ENCODE measurements around the gene ZFP57. TPM values are rescaled to one million over a fixed set of nuclear protein-coding genes. Genes with fewer than 3 reads are reported as not detected.

ZFP57 gene
- total and polyA plus RNA-seq, 9 donors: 0.13 to 0.25 (median 0.24) TPM; not detected in 6

DNA sequence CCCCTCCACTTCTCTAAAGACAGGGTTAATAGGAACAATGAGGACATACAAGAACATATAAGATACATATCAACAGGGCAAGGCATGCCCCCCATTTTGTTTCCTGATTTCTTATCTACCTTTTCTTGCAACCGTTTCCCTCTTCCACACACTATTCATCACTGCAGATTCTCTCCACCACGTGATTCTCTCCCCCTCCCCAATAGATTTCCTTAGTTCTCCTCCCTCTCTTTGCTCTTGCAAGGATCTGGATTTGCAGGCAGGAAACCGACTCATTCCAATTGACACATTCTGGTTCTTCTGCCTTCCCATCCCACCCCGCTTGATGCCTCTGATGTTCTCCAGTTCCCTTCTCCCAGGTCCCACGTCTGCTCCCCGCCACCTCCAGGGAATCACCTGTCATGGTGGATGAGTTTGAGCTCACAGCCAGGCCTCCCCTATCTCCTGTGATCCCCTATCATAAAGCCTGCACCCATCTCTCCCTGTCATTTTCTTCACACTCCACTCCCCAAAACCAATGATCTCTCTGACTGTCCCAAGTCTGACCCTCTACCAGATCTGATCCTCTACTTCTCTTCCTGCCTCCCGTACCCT is 55.5 kb downstream of the ZFP57 start:
- TF ChIP-seq EP300 (IDR thresholded peaks at IDR 0.05): no peak
- TF ChIP-seq, protein P1, sequence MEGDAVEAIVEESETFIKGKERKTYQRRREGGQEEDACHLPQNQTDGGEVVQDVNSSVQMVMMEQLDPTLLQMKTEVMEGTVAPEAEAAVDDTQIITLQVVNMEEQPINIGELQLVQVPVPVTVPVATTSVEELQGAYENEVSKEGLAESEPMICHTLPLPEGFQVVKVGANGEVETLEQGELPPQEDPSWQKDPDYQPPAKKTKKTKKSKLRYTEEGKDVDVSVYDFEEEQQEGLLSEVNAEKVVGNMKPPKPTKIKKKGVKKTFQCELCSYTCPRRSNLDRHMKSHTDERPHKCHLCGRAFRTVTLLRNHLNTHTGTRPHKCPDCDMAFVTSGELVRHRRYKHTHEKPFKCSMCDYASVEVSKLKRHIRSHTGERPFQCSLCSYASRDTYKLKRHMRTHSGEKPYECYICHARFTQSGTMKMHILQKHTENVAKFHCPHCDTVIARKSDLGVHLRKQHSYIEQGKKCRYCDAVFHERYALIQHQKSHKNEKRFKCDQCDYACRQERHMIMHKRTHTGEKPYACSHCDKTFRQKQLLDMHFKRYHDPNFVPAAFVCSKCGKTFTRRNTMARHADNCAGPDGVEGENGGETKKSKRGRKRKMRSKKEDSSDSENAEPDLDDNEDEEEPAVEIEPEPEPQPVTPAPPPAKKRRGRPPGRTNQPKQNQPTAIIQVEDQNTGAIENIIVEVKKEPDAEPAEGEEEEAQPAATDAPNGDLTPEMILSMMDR (IDR thresholded peaks at IDR 0.05): no peak
- TF ChIP-seq POLR2A (IDR thresholded peaks at IDR 0.05): no peak
- WGBS, 3 donors: 65 to 67% (median 66%) methylated on average over 7 of the region's 7 CpGs
- Histone ChIP-seq H3K9me3 (no peaks in the 10 kb centered on the region), H3K4me3 (no peak overlapping the region), H3K27me3 (no peaks in the 10 kb centered on the region), H3K27ac (no peak overlapping the region), H3K36me3 (no peaks in the 10 kb centered on the region), H3K4me1 (ENCODE audit: insufficient read depth) (peaks cover 3% of the 10 kb centered on the region)
- DNase-seq: no peak
- intact Hi-C loops (cut with DNase I): loop anchor here in 1 of 4 donors (5.0 kb wide), 1 partner anchor 1138 kb away; no protein-coding TSS in a partner anchor

- no peak overlapping the region for H3K4me3 ChIP-seq
- TF ChIP-seq EP300 (IDR thresholded peaks at IDR 0.05): no peak
- TF ChIP-seq, protein P1 (IDR thresholded peaks at IDR 0.05): no peak
- no peak for TF ChIP-seq POLR2A (IDR thresholded peaks at IDR 0.05)
- no peaks in the 10 kb centered on the region for H3K9me3 ChIP-seq
- H3K27ac ChIP-seq: no peak overlapping the region
- 80 to 88% (median 85%) methylated on average over 3 of the region's 3 CpGs for WGBS, 3 donors
- peaks cover 3% of the 10 kb centered on the region for H3K4me1 ChIP-seq (ENCODE audit: insufficient read depth)
- no peaks in the 10 kb centered on the region for H3K36me3 ChIP-seq
- no peaks in the 10 kb centered on the region for H3K27me3 ChIP-seq
- intact Hi-C loops (cut with DNase I): no loop called here
- DNase-seq: no peak
Measured at GRCh38 chr6:29624520-29624961, 56.4 kb downstream of the ZFP57 start.

Small RNA genes lying within 50 kb of the gene (small RNA-seq; reads per million reads assigned to genes)
- not detected for gene SUMO2P1

Other genes with a start within 250 kb of the ZFP57 start
- not detected for gene OR10C1, start 241.8 kb downstream of the ZFP57 start, total RNA-seq
- gene OR10C1, start 241.8 kb downstream of the ZFP57 start, polyA plus RNA-seq: not detected
- gene OR11A1, start 224.1 kb downstream of the ZFP57 start, total RNA-seq: not detected
- not detected for gene OR11A1, start 224.1 kb downstream of the ZFP57 start, polyA plus RNA-seq
- gene OR2H1, start 224.0 kb downstream of the ZFP57 start, total RNA-seq: not detected
- gene OR2H1, start 224.0 kb downstream of the ZFP57 start, polyA plus RNA-seq: not detected
- gene MAS1L, start 193.2 kb downstream of the ZFP57 start, total RNA-seq: not detected
- under 1 TPM in 1 of 2 donors, not detected in 1; 0.15 TPM for gene MAS1L, start 193.2 kb downstream of the ZFP57 start, polyA plus RNA-seq
- under 1 TPM in 6 of 7 donors, not detected in 1; 0.22 to 0.60 (median 0.34) TPM for gene UBD, start 121.4 kb downstream of the ZFP57 start, total RNA-seq
- 1 to 10 TPM in 1 of 2 donors, not detected in 1; 4.2 TPM for gene UBD, start 121.4 kb downstream of the ZFP57 start, polyA plus RNA-seq
- gene OR2H2, start 96.0 kb downstream of the ZFP57 start, total RNA-seq: not detected
- gene OR2H2, start 96.0 kb downstream of the ZFP57 start, polyA plus RNA-seq: not detected
- 10 to 100 TPM; 23.0 to 80.0 (median 58.0) TPM for gene GABBR1, start 48.0 kb downstream of the ZFP57 start, total RNA-seq
- gene GABBR1, start 48.0 kb downstream of the ZFP57 start, polyA plus RNA-seq: 10 to 100 TPM; 41.3 to 48.5 TPM
- gene MOG, start 24.1 kb downstream of the ZFP57 start, total RNA-seq: under 1 TPM in 1 of 7 donors, not detected in 6; 0.13 TPM
- gene MOG, start 24.1 kb downstream of the ZFP57 start, polyA plus RNA-seq: under 1 TPM in 1 of 2 donors, not detected in 1; 0.05 TPM
- 10 to 100 TPM; 16.3 to 43.4 (median 29.6) TPM for gene HLA-F, start 42.3 kb upstream of the ZFP57 start, total RNA-seq
- 10 to 100 TPM; 16.8 to 61.6 TPM for gene HLA-F, start 42.3 kb upstream of the ZFP57 start, polyA plus RNA-seq
- 1 to 10 TPM in 1 of 7 donors, under 1 TPM in 3, not detected in 3; 0.23 to 1.1 (median 0.43) TPM for gene HLA-G, start 146.7 kb upstream of the ZFP57 start, total RNA-seq
- gene HLA-G, start 146.7 kb upstream of the ZFP57 start, polyA plus RNA-seq: under 1 TPM; 0.06 to 0.23 TPM

All from ovary (tissue), 9 donors.